Umbilical cord (tissue), 2 donors: ENCODE data around the gene TOMM70. TPM values are rescaled to one million over a fixed set of nuclear protein-coding genes. Genes with fewer than 3 reads are reported as not detected.

Experiments used
- DNase-seq: peaks from one replicate; pipeline ENCODE4 v3.0.0-alpha.2; 2015; ENCODE audit warnings: low spot score
- total RNA-seq: library from RNA; depleted of rRNA; stranded (reverse); fragments of >200 nt; gene quantifications from one replicate; pipeline ENCODE4 v1.2.3, GENCODE V29; 2014; ENCODE audit warnings: low replicate concordance; ENCODE audit not compliant: insufficient read depth

Gene TOMM70
- total RNA-seq, 1 donor from 2014 or later: 58.7 TPM

DNA sequence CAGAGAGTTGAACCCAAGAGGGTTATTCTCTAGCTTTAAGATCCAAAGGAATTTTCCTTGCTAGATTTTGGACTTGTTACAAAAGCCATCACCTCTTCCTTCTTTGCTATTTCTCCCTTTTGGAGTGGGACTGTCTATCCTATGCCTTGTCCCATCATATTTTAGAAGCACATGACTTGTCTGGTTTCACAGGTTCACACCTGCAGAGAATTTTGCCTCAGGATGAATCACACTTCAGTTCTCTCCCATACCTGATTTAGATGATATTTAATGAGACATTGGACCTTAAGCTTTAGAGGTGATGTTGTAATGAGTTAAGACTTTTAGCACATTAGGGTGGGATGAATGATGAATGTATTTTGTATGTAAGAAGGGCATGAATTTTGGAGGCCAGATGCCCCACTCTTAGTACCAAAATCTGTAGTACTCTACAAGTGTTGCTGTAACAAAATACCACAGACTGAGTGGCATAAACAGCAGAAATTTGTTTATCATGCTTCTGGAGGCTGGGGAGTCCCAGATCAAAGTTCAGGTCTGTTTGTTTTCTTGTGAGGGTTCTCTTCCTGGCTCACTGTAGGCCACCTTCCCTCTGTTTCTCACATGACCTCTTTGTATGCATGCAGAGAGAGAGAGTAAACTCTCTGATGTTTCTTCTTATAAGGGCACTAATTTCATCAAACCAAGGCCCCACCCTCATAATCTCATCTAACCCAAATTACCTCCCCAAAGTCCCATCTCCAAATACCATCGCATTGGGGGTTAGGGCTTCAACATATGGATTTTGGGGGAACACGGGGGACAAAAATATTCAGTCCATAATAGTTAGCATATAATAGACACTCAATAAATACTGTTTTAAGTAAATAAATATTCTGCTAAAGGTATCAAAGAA is 10.4 kb upstream of the TOMM70 start:
- DNase-seq: no peak

DNA sequence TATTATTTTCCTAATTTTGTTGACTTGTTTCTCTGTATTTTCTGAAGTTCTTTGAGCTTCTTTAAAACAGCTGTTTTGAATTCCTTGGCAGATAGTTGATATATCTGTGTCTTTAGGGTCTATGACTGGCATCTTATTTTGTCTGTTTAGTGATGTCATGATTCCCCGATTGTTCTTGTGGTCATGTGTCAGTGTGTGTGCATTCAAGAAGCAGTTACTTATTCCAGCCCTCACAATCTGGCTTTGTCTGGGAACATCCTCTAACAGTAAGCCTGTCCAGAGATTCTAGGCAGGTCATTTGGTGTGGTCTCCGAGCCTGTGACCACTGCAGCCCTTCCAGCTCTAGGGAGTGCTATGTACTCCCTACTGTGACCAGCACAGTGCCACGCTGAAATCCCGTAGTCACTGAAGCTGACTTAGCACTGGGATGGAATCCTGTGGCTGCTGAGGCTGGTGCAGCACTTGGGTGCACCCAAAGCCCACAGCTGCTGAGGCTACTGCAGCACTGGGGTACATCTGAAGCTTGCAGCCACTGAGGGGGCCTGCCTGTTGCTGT is 7.2 kb upstream of the TOMM70 start:
- DNase-seq: no peak

DNA sequence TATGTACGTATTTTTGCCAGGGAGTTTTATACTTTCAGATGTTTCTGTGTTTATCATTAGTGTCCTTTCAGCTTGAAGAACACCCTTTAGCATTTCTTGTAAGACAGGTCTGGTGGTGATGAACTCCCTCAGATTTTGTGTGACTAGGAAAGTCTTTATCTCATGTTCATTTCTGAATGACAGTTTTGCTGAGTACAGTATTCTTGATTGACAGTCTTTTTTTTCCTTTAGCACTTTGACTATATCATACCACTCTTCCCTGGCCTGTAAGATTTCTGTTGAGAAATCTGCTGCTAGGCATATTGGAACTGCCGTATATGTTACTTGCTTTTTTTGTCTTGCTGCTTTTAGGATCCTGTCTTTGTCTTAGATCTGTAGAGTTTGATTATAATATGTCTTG is 6.3 kb upstream of the TOMM70 start:
- no peak for DNase-seq

DNA sequence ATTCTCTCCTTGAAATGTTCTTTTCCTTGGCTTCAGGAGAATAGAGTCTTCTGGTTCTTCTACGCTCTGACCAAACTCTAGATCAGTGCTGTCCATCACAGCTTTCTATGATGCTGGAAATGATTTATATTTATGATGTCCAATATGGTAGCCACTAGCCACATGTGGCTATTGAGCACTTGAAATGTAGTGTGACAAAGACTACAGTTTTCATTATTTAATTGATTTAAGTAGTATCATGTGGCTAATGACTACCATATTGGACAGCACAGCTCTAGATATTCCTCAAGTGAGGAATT is 3.3 kb upstream of the TOMM70 start:
- no peak for DNase-seq

DNA sequence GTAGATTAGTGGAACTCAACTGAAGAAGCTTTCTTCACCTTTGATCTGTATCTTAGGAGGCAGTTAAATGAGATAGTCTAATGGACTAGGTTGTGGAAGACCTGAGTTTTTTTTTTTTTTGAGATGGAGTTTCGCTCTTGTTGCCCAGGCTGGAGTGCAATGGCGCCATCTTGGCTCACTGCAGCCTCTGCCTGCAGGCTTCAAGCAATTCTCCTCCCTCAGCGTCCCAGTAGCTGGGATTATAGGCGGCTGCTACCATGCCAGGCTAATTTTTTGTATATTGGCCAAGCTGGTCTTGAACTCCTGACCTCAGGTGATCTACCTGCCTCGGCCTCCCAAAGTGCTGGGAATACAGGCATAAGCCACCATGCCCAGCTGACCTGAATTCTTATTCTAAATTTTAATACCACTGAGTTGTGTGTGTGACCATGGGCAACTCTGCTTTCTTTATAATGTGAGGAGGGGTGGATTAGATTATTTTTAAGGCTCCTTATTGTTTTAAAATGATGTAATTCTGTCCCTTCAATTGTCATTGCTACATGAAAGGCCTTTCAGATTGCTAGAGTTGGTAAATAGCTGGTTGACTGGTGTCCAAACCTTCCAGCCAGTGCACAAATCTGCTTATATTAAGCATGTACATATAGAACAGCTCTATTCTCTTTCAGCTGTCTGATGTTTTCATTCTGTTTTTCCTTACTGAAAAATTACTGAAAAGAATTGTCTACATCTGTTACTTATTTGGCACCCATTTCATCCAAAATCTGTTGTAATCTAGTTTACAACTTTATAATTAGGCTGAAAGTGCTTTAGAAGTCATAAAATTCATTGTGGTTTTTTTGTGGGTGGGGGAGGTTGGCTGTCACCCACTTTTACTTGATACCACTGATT is 2.7 kb upstream of the TOMM70 start:
- DNase-seq: peak; percentile 3

DNA sequence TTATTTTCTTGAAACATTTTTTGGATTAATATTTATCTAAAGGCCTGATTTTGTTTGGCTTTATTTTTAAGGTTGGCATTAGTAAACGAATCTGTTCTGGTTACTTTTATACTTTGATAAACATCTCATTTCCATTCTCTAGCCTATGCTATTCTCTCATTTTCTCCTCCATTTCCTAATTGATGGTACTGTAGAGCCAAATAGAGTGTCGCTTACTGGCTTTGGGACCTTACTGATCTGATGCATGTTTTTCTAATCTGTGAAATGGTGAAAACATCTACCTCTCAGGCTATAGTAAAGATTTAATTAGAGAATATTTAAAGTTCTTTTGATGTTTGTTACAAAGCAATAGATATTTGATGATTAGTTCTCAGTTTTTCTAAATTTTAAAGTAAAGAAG is 2.0 kb upstream of the TOMM70 start:
- DNase-seq: no peak

DNA sequence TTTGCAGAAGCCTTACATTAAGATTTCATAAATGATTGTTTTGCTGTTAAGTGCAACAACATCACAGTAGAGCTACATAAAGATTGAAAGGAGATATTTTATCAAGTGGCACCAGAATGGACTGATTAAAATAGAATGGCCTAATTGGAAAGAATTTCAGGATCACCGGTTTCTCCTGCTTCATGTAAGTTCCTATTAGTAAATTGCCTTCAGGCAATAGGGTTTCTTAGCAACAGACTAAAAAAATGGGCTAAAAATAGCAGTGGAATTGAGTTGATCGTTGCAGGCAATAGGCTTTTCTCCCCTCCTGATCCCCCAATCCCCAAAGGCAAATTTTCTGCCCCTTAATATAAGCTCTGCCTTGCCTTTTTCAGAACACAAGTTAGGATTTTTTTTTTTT is 1.4 kb upstream of the TOMM70 start:
- peak; percentile 71 for DNase-seq

DNA sequence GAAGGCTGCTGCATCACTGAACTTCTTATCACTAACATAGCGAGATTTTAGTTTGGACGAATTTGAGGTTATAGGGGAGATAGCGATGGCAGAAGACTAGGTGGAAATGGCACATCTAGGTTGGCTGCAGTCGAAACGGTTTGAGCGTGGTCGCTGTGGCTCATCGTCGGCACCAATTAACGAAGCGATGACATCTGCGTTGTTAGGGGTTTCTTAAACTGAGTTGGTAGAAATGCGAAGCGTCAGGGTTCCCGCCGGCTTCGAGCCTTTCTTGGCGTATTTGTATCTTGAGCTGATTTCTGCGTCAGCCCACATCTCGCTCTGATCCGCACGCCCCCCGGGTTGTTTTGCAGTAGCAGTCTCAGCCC is 769 bp upstream of the TOMM70 start:
- no peak for DNase-seq

DNA sequence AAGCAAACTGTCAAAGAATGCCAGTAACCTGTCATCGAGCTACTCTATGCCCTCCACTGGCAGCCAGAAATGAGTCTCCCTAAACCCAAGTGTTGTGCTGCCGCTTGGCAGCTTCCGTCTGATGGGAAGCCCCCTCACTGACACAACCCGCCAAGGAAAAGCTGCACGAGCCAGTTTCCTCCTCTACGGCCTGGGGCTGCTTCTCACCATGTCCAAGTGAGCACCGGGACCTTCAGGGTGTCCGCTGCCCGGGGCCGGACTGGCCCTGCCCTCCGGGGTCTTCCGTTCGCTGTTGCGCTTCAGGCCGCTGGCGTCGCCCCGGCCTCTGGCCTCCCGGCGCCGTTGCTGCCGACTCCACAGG is 490 bp downstream of the TOMM70 start:
- DNase-seq: peak; percentile 7

DNA sequence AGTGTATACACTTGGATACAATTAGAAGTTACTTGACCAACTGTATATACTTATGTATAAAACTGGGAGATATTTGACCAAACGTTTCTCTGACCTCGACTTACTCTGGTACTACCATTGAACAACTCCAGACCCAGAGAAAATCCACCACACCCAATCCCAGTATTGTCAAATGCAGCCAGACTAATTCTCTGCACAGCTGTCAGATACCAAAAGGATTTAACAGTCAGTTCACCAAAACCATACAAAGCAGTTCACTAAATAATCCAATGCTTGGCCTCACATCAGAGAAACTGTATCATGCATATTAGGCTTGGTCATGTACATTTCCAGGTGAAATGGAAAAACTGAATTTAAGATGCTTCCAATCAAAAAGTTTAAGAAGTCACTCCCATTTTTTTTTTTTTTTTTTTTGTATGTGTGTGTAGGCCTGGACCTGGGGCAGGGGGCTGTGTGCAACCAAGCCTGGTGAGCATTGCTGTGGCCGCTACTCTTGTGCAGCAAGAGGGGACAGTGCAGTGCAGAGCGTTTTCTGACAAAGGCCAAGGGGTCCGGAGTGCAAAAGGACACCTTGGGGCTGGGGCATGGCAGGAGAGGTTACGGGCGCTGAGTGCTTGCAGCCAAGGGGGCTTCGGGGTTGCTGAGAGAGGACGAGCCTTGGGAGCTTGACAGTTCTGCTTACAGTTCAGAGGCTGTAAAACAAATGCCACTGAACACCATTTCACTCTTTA is 1.4 kb downstream of the TOMM70 start:
- DNase-seq: peak; percentile 29

DNA sequence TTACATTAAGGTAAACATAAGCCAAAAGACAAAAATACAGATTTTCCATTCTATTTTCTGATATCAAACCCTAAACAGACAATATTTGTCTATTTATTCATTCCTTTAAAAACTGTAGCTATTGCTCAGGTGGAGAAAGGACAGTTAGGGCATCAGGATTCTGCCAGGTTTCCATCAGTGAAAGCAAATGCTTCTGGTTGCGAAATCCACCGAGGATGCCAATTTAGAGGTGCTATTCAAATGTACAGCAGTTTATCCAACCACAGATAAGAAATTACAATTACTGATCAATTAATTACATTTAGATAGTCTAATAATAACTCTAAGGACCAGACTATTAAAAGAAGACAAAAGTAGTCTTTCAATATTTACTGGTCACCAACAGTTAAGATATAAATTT is 3.9 kb downstream of the TOMM70 start:
- no peak for DNase-seq

DNA sequence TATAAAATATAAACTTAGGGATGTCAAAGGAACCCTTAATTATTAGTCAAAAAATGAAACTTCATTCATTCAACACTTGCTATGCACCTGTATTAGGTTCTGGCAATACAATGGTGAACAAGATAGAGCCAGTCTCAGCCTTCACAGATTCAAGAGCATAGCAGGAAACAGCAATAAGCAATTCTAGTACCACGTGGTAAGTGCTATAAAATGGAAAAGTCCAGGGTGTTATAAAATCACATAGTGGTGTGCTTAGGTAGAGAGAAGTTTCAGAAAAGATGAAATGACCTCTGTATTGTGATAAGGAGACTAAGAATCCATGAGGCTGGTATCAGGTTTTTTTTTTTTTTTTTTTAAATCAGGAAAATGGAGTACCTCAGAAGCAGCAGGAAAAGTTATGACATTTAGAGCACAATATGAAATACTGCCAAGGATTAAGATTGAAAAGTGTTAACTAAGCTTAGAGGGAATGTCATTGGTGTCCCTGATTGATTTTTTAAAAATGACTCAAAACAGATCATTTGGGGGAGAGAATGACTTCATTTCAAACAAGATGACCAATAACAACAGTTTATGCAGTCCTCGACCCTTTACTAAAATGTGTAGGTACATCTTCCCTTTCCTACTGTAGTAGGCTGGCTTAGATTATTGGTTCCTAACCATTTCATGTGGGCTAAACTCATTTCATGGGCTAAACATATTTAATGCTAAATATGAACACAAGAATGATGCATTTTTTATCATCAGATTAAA is 5.0 kb downstream of the TOMM70 start:
- DNase-seq: no peak

DNA sequence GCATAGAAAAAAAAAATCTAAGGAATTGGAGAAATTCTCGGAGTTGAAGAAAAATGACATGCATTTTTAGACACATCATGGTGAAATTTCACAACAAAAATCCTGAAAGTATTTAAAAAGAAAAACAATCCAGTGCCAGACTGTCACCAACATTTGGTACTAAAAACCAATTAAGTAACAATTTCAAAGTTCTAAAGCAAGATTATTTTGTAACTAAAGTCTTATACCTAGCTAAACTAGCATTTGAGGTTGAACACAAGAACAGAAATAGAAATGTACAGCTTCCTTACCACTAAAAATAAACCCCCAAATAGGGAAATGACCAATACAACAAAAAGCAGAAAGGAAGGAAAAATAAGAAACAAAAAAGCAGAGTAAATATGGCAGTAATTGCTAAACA is 11.9 kb downstream of the TOMM70 start:
- DNase-seq: no peak

DNA sequence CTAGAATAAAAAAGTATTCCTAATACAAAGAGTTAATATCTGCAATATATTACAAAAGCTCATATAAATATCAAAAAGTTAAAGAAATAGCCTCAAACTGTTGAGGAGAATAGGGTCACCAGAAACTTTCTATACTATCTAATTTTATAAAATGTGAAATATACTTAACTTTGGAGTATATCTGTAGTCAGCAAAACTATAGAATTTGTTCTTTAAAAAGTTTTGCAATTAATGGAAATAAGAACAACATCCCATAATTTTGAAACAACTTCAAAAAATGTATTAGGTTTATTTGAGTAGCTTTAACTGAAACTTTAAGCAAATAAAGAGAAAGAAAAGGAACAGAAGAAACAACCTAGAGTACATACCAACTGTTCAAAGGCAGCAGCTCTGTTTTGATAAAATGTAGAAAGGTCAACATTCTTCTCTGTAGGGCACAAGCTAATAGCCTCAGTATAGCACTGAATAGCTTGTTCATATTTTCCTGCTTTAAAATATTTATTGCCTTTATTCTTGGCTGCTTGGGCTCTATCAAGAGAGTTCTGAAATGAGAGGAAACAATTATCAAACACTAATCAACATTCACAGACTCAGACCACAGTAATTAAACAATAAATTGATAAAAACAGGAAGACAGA is 14.3 kb downstream of the TOMM70 start:
- peak; percentile 7 for DNase-seq

DNA sequence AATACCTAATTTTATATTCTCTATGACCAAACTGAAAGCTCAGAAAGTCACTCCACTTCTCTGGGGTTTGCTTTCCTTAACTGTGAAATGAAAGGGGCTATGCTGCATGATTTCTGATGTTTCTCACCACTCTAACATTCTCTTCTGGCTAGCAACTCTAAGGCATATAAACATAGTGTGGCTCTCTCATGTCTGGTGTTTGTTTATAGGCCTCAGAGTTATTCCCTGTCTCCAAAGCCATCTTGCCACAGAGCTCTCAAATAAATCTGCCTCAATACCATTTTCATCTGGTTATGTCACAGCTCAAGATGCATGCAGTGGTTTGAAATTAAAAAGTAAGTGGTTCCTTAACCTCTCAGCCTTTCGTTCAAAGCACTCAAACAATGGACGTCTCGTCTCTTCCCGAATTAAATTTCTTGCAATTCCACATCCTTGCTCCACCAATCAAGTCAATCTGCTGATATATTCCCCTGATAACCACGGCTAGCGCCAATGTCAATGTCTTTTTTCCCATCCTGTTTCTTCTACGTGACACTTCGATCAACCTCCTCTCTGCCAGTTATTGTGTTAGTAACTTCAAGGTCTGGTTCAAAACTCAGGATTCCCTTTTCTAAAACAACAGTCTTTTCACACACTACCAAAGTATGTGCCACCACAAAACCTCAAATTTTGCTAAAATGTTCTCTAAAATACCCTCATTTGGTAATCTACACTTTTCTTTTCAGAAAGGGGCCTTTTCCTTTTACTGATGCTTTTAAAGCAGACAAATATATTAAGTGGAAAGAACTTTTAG is 16.0 kb downstream of the TOMM70 start:
- DNase-seq: no peak

DNA sequence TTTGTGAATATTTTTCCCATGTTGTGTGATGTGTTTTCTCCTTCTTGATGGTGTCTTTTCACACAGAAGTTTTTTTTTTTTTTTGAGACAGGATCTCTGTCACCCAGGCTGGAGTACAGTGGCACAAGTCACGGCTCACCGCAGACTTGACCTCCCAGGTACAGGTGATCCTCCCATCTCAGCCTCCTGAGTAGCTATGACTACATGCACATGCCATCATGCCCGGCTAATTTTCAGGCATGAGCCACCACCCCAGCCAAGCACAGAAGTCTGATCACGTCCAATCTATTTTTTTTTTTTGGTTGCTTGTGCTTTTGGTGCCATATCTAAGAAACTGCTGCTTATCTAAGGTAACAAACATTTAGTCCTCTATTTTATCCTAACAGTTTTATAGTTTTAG is 24.6 kb downstream of the TOMM70 start:
- DNase-seq: no peak

DNA sequence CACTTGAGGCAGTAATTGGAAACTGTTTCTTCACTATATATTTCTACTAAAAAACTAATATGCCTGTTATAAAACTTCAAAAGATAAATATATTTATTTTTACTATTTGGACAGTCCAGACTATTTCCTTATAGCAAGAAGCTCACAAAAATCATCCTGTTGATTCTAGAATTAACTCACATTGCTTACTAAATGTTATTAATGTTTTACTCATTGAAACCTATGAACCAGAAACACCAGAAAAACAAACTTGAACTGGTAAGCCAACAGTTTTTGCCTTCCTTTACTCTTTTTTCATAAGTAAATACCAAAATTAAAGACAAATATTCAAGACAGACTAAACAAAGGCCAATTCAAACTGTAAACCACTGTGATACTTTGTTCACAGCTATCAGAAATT is 26.4 kb downstream of the TOMM70 start:
- DNase-seq: no peak

DNA sequence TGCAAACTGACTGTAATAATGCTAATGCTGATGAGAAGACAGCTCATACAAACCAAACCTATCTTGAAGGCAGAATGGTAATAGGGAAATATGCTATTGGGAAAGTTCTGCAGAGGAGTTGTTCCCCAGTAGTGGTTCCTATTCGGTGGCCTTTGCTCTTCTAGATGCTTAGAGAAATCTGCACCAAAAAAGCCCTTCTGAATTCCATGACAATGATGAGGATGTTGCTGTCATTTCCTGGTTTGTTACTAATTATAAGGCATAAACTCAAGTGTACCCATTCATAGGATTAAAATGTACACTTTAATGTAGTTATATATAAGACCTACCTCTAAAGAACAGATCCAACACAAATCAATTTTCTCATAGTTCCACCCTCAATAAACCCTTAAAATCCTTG is 30.1 kb downstream of the TOMM70 start:
- no peak for DNase-seq

DNA sequence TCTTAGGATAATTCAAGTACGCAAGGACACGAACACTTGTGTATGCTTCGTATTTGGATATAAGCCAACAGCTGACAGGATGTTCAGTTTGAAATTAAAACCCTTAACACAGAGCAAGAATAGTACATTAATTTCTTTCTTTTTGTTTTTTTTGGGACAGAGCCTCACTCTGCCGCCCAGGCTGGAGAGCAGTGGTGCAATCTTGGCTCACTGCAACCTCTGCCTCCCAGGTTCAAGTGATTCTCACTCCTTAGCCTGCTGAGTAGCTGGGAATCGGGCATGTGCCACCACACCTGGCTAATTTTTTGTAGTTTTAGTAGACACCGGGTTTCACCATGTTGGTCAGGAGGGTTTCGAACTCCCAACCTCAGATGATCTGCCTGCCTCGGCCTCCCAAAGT is 32.4 kb downstream of the TOMM70 start:
- no peak for DNase-seq

DNA sequence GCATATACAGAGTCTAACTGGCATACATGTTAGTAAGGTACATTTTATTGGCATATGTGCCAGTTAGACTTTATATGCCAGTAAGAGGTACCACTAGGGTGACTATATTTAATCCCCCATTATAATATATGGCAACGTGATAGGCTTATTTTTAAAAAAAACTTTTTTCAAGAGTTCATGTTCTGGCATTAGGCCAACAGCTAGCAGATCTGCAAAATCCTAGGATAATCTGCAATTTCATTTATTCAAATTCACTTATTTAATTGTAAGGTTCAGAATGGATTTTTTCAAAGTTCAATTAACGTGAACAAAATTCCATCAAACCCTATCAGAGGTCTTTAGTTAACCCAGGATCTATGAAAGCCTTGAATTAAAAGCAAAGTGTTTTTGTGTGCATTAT is 34.5 kb downstream of the TOMM70 start:
- DNase-seq: no peak
